ENCODE results near the gene MAGEA11.

MAGEA11 gene

DNA sequence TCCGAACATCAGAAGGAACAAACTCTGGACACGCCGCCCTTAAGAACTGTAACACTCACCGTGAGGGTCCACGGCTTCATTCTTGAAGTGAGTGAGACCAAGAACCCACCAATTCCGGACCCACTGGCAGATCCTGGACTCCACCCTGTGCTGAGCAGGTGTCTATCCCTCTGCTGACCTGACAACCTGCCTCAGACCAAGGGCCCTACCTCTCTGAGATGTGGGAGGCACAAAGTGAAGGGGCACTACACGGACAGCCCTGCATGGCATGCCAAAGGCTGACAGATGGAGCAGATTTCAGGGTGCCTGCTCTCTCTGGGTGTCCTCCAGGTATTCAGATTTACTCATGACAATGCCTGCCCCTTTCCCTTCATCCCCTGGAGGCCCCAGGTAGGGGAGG, 48.0 kb downstream of the MAGEA11 start:
- TF ChIP-seq TAF1 (IDR thresholded peaks at IDR 0.05; ENCODE audit: low read depth) (no peak), EP300 (IDR thresholded peaks at IDR 0.05; ENCODE audit: borderline replicate concordance) (no peak), FOXM1 (IDR thresholded peaks at IDR 0.05; ENCODE audit: borderline replicate concordance, low read depth) (no peak), EGR1 (IDR thresholded peaks at IDR 0.05) (no peak), RAD21 (IDR thresholded peaks at IDR 0.05; ENCODE audit: low read depth) (no peak), NFIC (IDR thresholded peaks at IDR 0.05) (no peak), YY1 (IDR thresholded peaks at IDR 0.05; ENCODE audit: low read depth) (no peak)

DNA sequence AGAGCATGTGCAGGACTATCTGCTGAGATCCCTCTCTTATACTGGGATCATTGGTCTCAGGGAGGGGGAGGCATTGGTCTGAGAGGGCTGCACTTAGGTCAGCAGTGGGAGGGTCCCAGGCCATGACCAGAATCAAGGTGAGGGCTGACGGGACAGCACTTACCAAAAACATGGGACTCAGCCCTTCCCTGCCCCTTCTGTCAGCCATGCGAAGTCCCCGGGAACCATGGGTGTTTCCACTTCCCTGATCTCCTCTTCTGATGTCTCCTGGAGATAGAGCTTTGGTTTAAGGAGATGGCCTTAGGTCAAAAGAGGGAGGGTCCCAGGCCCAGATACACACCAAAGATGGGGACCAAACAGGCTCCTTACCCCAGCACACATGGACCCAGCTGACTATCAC, 49.1 kb downstream of the MAGEA11 start:
- no peak for TF ChIP-seq FOXM1 (IDR thresholded peaks at IDR 0.05; ENCODE audit: borderline replicate concordance, low read depth)
- no peak for TF ChIP-seq ZBTB7A (IDR thresholded peaks at IDR 0.05; ENCODE audit: low read depth)
- TF ChIP-seq CEBPB (IDR thresholded peaks at IDR 0.05), result no peak
- TF ChIP-seq TEAD4 (IDR thresholded peaks at IDR 0.05), result no peak
- no peak for TF ChIP-seq EP300 (IDR thresholded peaks at IDR 0.05; ENCODE audit: borderline replicate concordance)

DNA sequence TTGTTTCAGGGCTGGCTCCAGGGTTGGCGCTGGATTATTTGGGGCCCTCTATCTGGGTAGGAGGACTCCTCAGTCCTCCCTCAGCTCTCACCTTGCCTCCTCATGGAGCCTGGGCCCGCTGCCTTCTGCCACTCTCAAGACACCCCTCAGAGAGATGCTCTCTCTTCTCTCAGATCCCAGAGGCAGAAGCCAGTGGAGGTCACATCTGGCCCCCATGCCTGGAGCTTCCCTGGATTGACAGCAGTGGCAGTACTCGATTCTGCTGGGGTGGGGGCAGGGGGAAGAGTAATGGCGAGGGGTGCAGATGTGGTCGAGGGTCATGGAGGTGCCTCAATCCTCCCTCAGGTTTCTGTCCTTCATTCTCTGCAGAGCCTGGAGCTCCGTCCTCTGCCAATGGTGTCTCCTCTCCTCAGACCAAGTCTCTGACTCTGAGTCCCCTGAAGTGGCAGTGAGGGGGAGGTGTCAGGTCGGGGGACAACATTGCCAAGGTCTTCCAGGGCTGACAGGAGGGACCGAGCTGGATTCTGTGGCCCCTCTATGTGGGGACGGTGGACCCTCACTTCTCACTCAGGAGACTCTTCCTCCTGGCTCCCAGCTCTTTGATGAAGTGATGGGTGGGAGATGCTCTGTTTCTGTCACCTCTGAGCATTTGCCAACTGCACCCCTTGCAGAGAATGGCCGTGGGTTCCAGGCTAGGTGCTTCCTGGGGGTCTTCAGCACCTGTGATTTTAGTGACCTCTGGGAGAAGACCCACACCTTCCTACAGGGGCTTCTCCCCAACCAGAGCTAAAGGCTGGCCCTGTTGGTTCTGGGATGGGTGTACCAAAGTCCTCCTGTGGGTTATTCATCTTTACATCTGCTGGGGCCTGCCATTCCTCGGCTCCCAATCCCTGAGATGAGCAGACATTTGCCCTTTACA, 51.1 kb downstream of the MAGEA11 start:
- TF ChIP-seq, protein P1, sequence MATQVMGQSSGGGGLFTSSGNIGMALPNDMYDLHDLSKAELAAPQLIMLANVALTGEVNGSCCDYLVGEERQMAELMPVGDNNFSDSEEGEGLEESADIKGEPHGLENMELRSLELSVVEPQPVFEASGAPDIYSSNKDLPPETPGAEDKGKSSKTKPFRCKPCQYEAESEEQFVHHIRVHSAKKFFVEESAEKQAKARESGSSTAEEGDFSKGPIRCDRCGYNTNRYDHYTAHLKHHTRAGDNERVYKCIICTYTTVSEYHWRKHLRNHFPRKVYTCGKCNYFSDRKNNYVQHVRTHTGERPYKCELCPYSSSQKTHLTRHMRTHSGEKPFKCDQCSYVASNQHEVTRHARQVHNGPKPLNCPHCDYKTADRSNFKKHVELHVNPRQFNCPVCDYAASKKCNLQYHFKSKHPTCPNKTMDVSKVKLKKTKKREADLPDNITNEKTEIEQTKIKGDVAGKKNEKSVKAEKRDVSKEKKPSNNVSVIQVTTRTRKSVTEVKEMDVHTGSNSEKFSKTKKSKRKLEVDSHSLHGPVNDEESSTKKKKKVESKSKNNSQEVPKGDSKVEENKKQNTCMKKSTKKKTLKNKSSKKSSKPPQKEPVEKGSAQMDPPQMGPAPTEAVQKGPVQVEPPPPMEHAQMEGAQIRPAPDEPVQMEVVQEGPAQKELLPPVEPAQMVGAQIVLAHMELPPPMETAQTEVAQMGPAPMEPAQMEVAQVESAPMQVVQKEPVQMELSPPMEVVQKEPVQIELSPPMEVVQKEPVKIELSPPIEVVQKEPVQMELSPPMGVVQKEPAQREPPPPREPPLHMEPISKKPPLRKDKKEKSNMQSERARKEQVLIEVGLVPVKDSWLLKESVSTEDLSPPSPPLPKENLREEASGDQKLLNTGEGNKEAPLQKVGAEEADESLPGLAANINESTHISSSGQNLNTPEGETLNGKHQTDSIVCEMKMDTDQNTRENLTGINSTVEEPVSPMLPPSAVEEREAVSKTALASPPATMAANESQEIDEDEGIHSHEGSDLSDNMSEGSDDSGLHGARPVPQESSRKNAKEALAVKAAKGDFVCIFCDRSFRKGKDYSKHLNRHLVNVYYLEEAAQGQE (IDR thresholded peaks at IDR 0.05; ENCODE audit: low read depth), result no peak
- TF ChIP-seq USF1 (IDR thresholded peaks at IDR 0.05) (no peak), ZBTB7A (IDR thresholded peaks at IDR 0.05; ENCODE audit: low read depth) (no peak), TEAD4 (IDR thresholded peaks at IDR 0.05) (no peak), EGR1 (IDR thresholded peaks at IDR 0.05) (no peak), TAF1 (IDR thresholded peaks at IDR 0.05; ENCODE audit: low read depth) (no peak), NFIC (IDR thresholded peaks at IDR 0.05) (no peak), FOXM1 (IDR thresholded peaks at IDR 0.05; ENCODE audit: borderline replicate concordance, low read depth) (no peak), CREB1 (IDR thresholded peaks at IDR 0.05; ENCODE audit: low read depth) (no peak), RAD21 (IDR thresholded peaks at IDR 0.05; ENCODE audit: low read depth) (no peak), EP300 (IDR thresholded peaks at IDR 0.05; ENCODE audit: borderline replicate concordance) (no peak), CEBPB (IDR thresholded peaks at IDR 0.05) (no peak), TCF12 (IDR thresholded peaks at IDR 0.05; ENCODE audit: low read depth) (no peak), YY1 (IDR thresholded peaks at IDR 0.05; ENCODE audit: low read depth) (no peak)
- TF ChIP-seq, protein P2, sequence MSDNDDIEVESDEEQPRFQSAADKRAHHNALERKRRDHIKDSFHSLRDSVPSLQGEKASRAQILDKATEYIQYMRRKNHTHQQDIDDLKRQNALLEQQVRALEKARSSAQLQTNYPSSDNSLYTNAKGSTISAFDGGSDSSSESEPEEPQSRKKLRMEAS (IDR thresholded peaks at IDR 0.05), result no peak
